ENCODE measurements around the gene SMAD3.
"Not testable (repeated sequence)": the region's sequence is repeated elsewhere in the genome, so short reads cannot be mapped to it uniquely, and the experiment has no call there.

The SMAD3 gene

GRCh38 chr15:67109141-67110034, 44.0 kb downstream of the SMAD3 start:
- DNase-seq (ENCODE audit: low spot score) = no peak

- DNase-seq (ENCODE audit: low spot score) = no peak
Observed at GRCh38 chr15:67110361-67110781, 45.0 kb downstream of the SMAD3 start.

- no peak for DNase-seq (ENCODE audit: low spot score)
Observed at GRCh38 chr15:67110958-67111864, 45.8 kb downstream of the SMAD3 start.

GRCh38 chr15:67114046-67114445, 48.6 kb downstream of the SMAD3 start:
- no peak for DNase-seq (ENCODE audit: low spot score)

- DNase-seq (ENCODE audit: low spot score) = no peak
Observed at GRCh38 chr15:67114846-67115585, 49.6 kb downstream of the SMAD3 start.

GRCh38 chr15:67115586-67115969, 50.2 kb downstream of the SMAD3 start:
- DNase-seq (ENCODE audit: low spot score) = no peak

GRCh38 chr15:67116742-67117141, 51.3 kb downstream of the SMAD3 start:
- no peak for DNase-seq (ENCODE audit: low spot score)

GRCh38 chr15:67117370-67117769, 52.0 kb downstream of the SMAD3 start:
- no peak for DNase-seq (ENCODE audit: low spot score)

GRCh38 chr15:67118808-67119207, 53.4 kb downstream of the SMAD3 start:
- DNase-seq (ENCODE audit: low spot score) = no peak

GRCh38 chr15:67119238-67119846, 53.9 kb downstream of the SMAD3 start:
- DNase-seq (ENCODE audit: low spot score) = no peak

- DNase-seq (ENCODE audit: low spot score) = no peak
Observed at GRCh38 chr15:67120009-67120838, 54.8 kb downstream of the SMAD3 start.

- peak; percentile 53 for DNase-seq (ENCODE audit: low spot score)
Observed at GRCh38 chr15:67120839-67121643, 55.6 kb downstream of the SMAD3 start.

GRCh38 chr15:67121644-67122605, 56.5 kb downstream of the SMAD3 start:
- no peak for DNase-seq (ENCODE audit: low spot score)

GRCh38 chr15:67122816-67123215, 57.4 kb downstream of the SMAD3 start:
- not testable (repeated sequence) for DNase-seq (ENCODE audit: low spot score)

- DNase-seq (ENCODE audit: low spot score) = not testable (repeated sequence)
Observed at GRCh38 chr15:67123291-67123690, 57.9 kb downstream of the SMAD3 start.

- no peak for DNase-seq (ENCODE audit: low spot score)
Observed at GRCh38 chr15:67124111-67124510, 58.7 kb downstream of the SMAD3 start.

GRCh38 chr15:67124911-67125588, 59.6 kb downstream of the SMAD3 start:
- no peak for DNase-seq (ENCODE audit: low spot score)
